GM12873 (cell line): ENCODE results near the gene HS1BP3.
A peak's percentile ranks its signal among the peaks of the same experiment; 100 is the strongest.

Experiments
- CTCF ChIP-seq: IDR thresholded peaks from 2 replicates; pipeline ENCODE4 v1.5.1; 2012; ENCODE audit warnings: low read depth, mild to moderate bottlenecking, moderate library complexity, low read length, control low read depth; ENCODE audit not compliant: insufficient read depth; ENCODE audit errors: missing control alignments

The HS1BP3 gene

GRCh38 chr2:20620271-20620681 lies 30.6 kb downstream of the HS1BP3 start:
- TF ChIP-seq CTCF, result no peak

- TF ChIP-seq CTCF, result no peak
Measured at GRCh38 chr2:20619624-20620024, 31.3 kb downstream of the HS1BP3 start.

GRCh38 chr2:20618886-20619521 lies 31.9 kb downstream of the HS1BP3 start:
- TF ChIP-seq CTCF, result no peak

- no peak for TF ChIP-seq CTCF
Measured at GRCh38 chr2:20618468-20618885, 32.4 kb downstream of the HS1BP3 start.

GRCh38 chr2:20617892-20618467 lies 32.9 kb downstream of the HS1BP3 start:
- peak; percentile 28 for TF ChIP-seq CTCF

- TF ChIP-seq CTCF, result no peak
Measured at GRCh38 chr2:20617081-20617575, 33.8 kb downstream of the HS1BP3 start.

- no peak for TF ChIP-seq CTCF
Measured at GRCh38 chr2:20616341-20616871, 34.5 kb downstream of the HS1BP3 start.
